Transverse colon (tissue), 4 donors: ENCODE measurements around the gene MGA. TPM values are rescaled to one million over a fixed set of nuclear protein-coding genes. Genes with fewer than 3 reads are reported as not detected.
A peak's percentile ranks its signal among the peaks of the same experiment; 100 is the strongest.

Experiments
- DNase-seq: peaks from one replicate; pipeline ENCODE4 v3.0.0-alpha.2; 2019
- H3K27ac ChIP-seq, 4 donors: fragments of 200-600 bp; sonication (generic); 2 replicates each; pipeline ENCODE4 v1.5.1; 2016 to 2018; ENCODE audit warnings: inconsistent platforms in 4 of 4
- H3K27me3 ChIP-seq: fragments of 200-600 bp; sonication (generic); 2 replicates; pipeline ENCODE4 v1.5.1; 2017; ENCODE audit warnings: inconsistent platforms
- H3K36me3 ChIP-seq, 4 donors: fragments of 200-600 bp; sonication (generic); 2 replicates each; pipeline ENCODE4 v1.5.1; 2017 to 2019; ENCODE audit warnings: inconsistent platforms in 4 of 4
- H3K4me1 ChIP-seq, 4 donors: fragments of 200-600 bp; sonication (generic); 2 replicates each; pipeline ENCODE4 v1.5.1; 2017 to 2020; ENCODE audit warnings: inconsistent platforms in 4 of 4
- H3K4me3 ChIP-seq, 4 donors: fragments of 200-600 bp; sonication (generic); 1 replicate in 1 of 4; 2 replicates in 3 of 4; pipeline versions ENCODE4 v1.5.1 to v1.6.1; 2017 to 2019; ENCODE audit warnings: inconsistent platforms in 4 of 4
- H3K9me3 ChIP-seq, 2 donors: fragments of 200-600 bp; sonication (generic); 2 replicates each; pipeline ENCODE4 v1.5.1; 2017 to 2019; ENCODE audit warnings: inconsistent platforms in 2 of 2
- EP300 ChIP-seq: sonication (generic); formaldehyde crosslinking; IDR thresholded peaks from one replicate; pipeline ENCODE4 v1.6.1; 2017; ENCODE audit warnings: antibody characterized with exemption, low read depth
- POLR2A ChIP-seq: fragments of 450-650 bp; IDR thresholded peaks from one replicate; pipeline ENCODE4 v1.6.1; 2016; ENCODE audit warnings: antibody characterized with exemption, mild to moderate bottlenecking, moderate library complexity
- POLR2AphosphoS5 ChIP-seq, 3 donors: sonication (generic); formaldehyde crosslinking; IDR thresholded peaks; one replicate each; pipeline ENCODE4 v1.6.1; 2016; ENCODE audit warnings: antibody characterized with exemption in 3 of 3
- WGBS, 2 donors: methylation state at CpG; one replicate each; pipeline ENCODE4 v1.1.5; 2018; ENCODE audit warnings: low coverage in 1 of 2; 5-methylcytosine and 5-hydroxymethylcytosine counted together
- in situ Hi-C, 4 donors: fragments of 200-750 bp; cut with MboI; loops; one replicate each; pipeline versions ENCODE4 v1.15.0 to v1.15.1; 2017; ENCODE audit warnings: low sequenced_read_pairs in 3 of 4, low pct_ligation_motif_present in 1 of 4, low pct_unique_long_range_greater_than_20kb in 1 of 4
- intact Hi-C: fragments of 100-400 bp; cut with DNase I; formaldehyde crosslinking; loops from one replicate; pipeline ENCODE4 v1.15.1; 2023; ENCODE audit warnings: low total_unique reads
- total RNA-seq, 4 donors: library from RNA; depleted of rRNA; stranded (reverse); fragments of >200 nt; gene quantifications; one replicate each; pipeline ENCODE4 v1.1.0, GENCODE V29; 2016
- TF ChIP-seq, protein P1 (sequence below), 5 experiments: fragments of 200-600 bp in 3 of 5; fragments of 450-650 bp in 2 of 5; sonication (generic) in 3 of 5; IDR thresholded peaks; 1 replicate in 2 of 5; 2 replicates in 3 of 5; pipeline ENCODE4 v1.5.1; 2016 to 2017; ENCODE audit warnings: antibody characterized with exemption in 5 of 5, inconsistent platforms in 3 of 5, mild to moderate bottlenecking in 2 of 5, moderate library complexity in 1 of 5

The MGA gene
- total RNA-seq, 4 donors from 2014 or later, result 12.3 to 33.2 (median 27.6) TPM

DNA sequence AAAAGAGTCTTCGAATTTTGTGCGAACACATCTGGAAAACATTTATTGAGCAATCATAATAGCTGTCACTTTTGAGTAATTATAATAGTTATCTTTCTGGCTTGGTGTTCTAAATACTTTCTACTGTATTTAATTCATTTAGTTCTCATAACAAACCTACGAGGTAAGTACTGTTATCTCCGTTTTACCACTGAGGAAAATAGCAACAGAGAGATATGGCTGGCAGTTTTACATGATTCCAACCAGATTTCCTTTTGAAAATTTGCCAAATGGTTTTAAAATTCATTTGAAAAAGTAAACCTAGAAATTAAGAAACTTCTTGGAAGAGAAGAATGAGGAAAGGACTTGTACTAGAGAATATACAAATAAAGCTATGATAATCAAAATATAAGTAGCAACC is 37.3 kb upstream of the MGA start:
- intact Hi-C loops, result no loop called here

DNA sequence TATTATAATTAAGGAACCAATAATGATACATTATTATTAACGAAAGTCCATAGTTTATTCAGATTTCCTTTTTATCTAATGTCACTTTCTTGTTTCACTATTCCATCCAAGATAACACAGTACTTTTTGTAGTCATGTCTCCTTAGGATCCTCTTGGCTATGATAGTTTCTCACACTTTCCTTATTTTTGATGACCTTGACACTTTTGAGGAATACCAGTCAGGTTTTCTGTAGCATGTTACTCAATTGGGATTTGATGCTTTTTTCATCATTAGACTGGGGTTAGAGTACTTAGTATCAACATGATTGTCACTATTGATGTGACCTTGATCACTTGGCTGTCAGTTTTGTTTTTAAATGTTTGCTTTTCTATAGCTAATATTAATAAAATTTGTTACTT is 33.0 kb upstream of the MGA start:
- H3K36me3 ChIP-seq, result no peaks in the 10 kb centered on the region
- intact Hi-C loops (no loop called here), in situ Hi-C loops (no loop called here)
- 100% methylated on average over 1 of the region's 1 CpG; no CpG with 5 or more reads in 1 of the 2 donors for WGBS, 2 donors
- H3K4me3 ChIP-seq, result no peak overlapping the region
- no peak overlapping the region for H3K27ac ChIP-seq
- no peaks in the 10 kb centered on the region for H3K27me3 ChIP-seq
- peaks cover 0 to 18% (median 8%) of the 10 kb centered on the region in 4 donors for H3K4me1 ChIP-seq
- no peaks in the 10 kb centered on the region for H3K9me3 ChIP-seq
- DNase-seq, result no peak
- TF ChIP-seq POLR2A (no peak), EP300 (no peak), POLR2AphosphoS5 (IDR thresholded peaks at IDR 0.05) (no peak)
- TF ChIP-seq, protein P1, sequence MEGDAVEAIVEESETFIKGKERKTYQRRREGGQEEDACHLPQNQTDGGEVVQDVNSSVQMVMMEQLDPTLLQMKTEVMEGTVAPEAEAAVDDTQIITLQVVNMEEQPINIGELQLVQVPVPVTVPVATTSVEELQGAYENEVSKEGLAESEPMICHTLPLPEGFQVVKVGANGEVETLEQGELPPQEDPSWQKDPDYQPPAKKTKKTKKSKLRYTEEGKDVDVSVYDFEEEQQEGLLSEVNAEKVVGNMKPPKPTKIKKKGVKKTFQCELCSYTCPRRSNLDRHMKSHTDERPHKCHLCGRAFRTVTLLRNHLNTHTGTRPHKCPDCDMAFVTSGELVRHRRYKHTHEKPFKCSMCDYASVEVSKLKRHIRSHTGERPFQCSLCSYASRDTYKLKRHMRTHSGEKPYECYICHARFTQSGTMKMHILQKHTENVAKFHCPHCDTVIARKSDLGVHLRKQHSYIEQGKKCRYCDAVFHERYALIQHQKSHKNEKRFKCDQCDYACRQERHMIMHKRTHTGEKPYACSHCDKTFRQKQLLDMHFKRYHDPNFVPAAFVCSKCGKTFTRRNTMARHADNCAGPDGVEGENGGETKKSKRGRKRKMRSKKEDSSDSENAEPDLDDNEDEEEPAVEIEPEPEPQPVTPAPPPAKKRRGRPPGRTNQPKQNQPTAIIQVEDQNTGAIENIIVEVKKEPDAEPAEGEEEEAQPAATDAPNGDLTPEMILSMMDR (IDR thresholded peaks at IDR 0.05), result no peak

More for the DNA sequence above, 37.3 kb upstream of the MGA start:
- TF ChIP-seq EP300 (no peak), POLR2AphosphoS5 (IDR thresholded peaks at IDR 0.05) (no peak), POLR2A (no peak)
- TF ChIP-seq, protein P1 (IDR thresholded peaks at IDR 0.05), result no peak
- in situ Hi-C loops, result loop anchor here in 2 of 4 donors (25.0 kb wide), 1 partner anchor 189 kb away; no protein-coding TSS in a partner anchor
- no peak for DNase-seq
- H3K27me3 ChIP-seq, result no peaks in the 10 kb centered on the region
- 85 to 86% methylated on average over 4 of the region's 4 CpGs for WGBS, 2 donors
- peak overlapping the region in 1 of 4 donors; percentile 61 for H3K27ac ChIP-seq
- H3K4me1 ChIP-seq, result peaks cover 0 to 21% (median 15%) of the 10 kb centered on the region in 4 donors
- H3K9me3 ChIP-seq, result no peaks in the 10 kb centered on the region
- H3K4me3 ChIP-seq, result no peak overlapping the region
- no peaks in the 10 kb centered on the region for H3K36me3 ChIP-seq

- peaks cover 0 to 18% (median 7%) of the 10 kb centered on the region in 4 donors for H3K4me1 ChIP-seq
- 94 to 95% methylated on average over 2 to 4 of the region's 4 CpGs for WGBS, 2 donors
- H3K36me3 ChIP-seq, result no peaks in the 10 kb centered on the region
- no peaks in the 10 kb centered on the region for H3K27me3 ChIP-seq
- H3K9me3 ChIP-seq, result no peaks in the 10 kb centered on the region
- no peak for DNase-seq
- H3K4me3 ChIP-seq, result no peak overlapping the region
- H3K27ac ChIP-seq, result no peak overlapping the region
- TF ChIP-seq POLR2A, result no peak
- no peak for TF ChIP-seq POLR2AphosphoS5 (IDR thresholded peaks at IDR 0.05)
- TF ChIP-seq, protein P1 (IDR thresholded peaks at IDR 0.05), result no peak
- no peak for TF ChIP-seq EP300
- intact Hi-C loops, result no loop called here
- in situ Hi-C loops, result no loop called here
Measured at GRCh38 chr15:41629463-41629862, 30.7 kb upstream of the MGA start.

DNA sequence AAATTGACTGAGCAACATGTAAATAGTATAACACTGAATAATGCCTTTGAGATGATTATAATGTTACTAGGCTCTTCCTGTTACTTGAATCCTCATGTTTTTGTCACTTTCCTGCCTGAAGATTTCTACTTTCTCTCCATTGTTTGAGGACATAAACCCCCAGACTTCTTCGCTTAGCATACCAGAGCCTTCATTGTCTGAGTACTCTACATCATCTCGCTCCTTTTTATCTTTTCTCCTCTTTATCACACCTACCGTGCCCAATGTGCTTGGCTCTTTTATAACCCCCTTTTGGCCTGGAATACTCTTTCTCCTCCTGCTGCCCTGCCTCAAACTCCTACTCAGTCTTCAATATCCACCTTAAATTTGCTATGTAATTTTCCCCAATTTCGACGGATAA is 30.3 kb upstream of the MGA start:
- Histone ChIP-seq H3K4me1 (peaks cover 0 to 18% (median 7%) of the 10 kb centered on the region in 4 donors), H3K4me3 (no peak overlapping the region), H3K36me3 (no peaks in the 10 kb centered on the region), H3K27ac (no peak overlapping the region), H3K9me3 (no peaks in the 10 kb centered on the region), H3K27me3 (no peaks in the 10 kb centered on the region)
- DNase-seq, result no peak
- intact Hi-C loops (no loop called here), in situ Hi-C loops (no loop called here)
- 85 to 92% methylated on average over 4 to 5 of the region's 5 CpGs for WGBS, 2 donors
- TF ChIP-seq, protein P1 (IDR thresholded peaks at IDR 0.05), result no peak
- no peak for TF ChIP-seq POLR2A
- TF ChIP-seq POLR2AphosphoS5 (IDR thresholded peaks at IDR 0.05), result no peak
- no peak for TF ChIP-seq EP300
